Prostate gland (tissue), 2 donors: Measurements from ENCODE around the gene EGR2.

Experiments
- CTCF ChIP-seq, 4 experiments: fragments of 200-600 bp in 2 of 4; fragments of 450-650 bp in 2 of 4; sonication (generic) in 2 of 4; IDR thresholded peaks; 1 replicate in 3 of 4; 2 replicates in 1 of 4; pipeline ENCODE4 v1.5.1; 2016 to 2019; ENCODE audit warnings: antibody characterized with exemption in 4 of 4, mild to moderate bottlenecking in 2 of 4, moderate library complexity in 2 of 4
- POLR2A ChIP-seq: fragments of 450-650 bp; IDR thresholded peaks from one replicate; pipeline ENCODE4 v1.6.1; 2016; ENCODE audit warnings: antibody characterized with exemption, mild to moderate bottlenecking
- POLR2AphosphoS5 ChIP-seq: sonication (generic); formaldehyde crosslinking; IDR thresholded peaks from one replicate; pipeline ENCODE4 v1.6.1; 2017; ENCODE audit warnings: antibody characterized with exemption

- TF ChIP-seq POLR2A: no peak
- TF ChIP-seq POLR2AphosphoS5: no peak
- no peak for TF ChIP-seq CTCF (IDR thresholded peaks at IDR 0.05)
Observed at GRCh38 chr10:62856021-62856420, 39.9 kb upstream of the EGR2 start.
